H1 (cell line): ENCODE data around the gene PCDHGB3. TPM values are rescaled to one million over a fixed set of nuclear protein-coding genes. Genes with fewer than 3 reads are reported as not detected.

Experiments used
- CTCF ChIA-PET: fragments of 300-600 bp; sonication (Branson Sonifier 250); formaldehyde crosslinking; loops from one replicate; lab custom pipeline; 2021; ENCODE audit not compliant: partially characterized antibody; lab: Charles Lee
- POLR2A ChIA-PET: fragments of 300-600 bp; sonication (Branson Sonifier 250); formaldehyde crosslinking; loops from one replicate; lab custom pipeline; 2021; ENCODE audit warnings: inconsistent platforms; ENCODE audit not compliant: partially characterized antibody; lab: Charles Lee
- DNase-seq, 2 experiments: peaks; one replicate each; pipeline versions ENCODE4 v3.0.0 to v3.0.0-alpha.2; 2010 to 2022; ENCODE audit warnings: low spot score in 2 of 2, low read depth in 1 of 2, mixed read lengths in 1 of 2
- FAIRE-seq: peaks from 2 replicates; lab custom pipeline; 2011; peaks lifted over from hg19 to GRCh38; lab: Jason Lieb, UNC
- H2AFZ ChIP-seq: 2 replicates; pipeline ENCODE4 v1.8.1; 2012; ENCODE audit warnings: low read length, inconsistent platforms
- H2AK5ac ChIP-seq: 2 replicates; pipeline ENCODE4 v1.6.1; 2013; ENCODE audit warnings: low read depth, low read length
- H2BK120ac ChIP-seq: replicated peaks from 2 replicates; pipeline ENCODE3; 2013; ENCODE audit warnings: low read depth, low read length, inconsistent platforms
- H2BK12ac ChIP-seq: 2 replicates; pipeline ENCODE4 v1.6.1; 2013; ENCODE audit warnings: low read depth, low read length
- H2BK15ac ChIP-seq: 2 replicates; pipeline ENCODE4 v1.6.1; 2013; ENCODE audit warnings: low read length
- H2BK20ac ChIP-seq: 2 replicates; pipeline ENCODE4 v1.6.1; 2013; ENCODE audit warnings: low read length
- H2BK5ac ChIP-seq: 2 replicates; pipeline ENCODE4 v1.6.1; 2013; ENCODE audit warnings: low read depth, low read length
- H3K14ac ChIP-seq: 2 replicates; pipeline ENCODE4 v1.6.1; 2013; ENCODE audit warnings: inconsistent platforms; ENCODE audit not compliant: insufficient read length
- H3K18ac ChIP-seq: 2 replicates; pipeline ENCODE4 v1.6.1; 2013; ENCODE audit warnings: low read length; ENCODE audit errors: extremely low read depth
- H3K23ac ChIP-seq: 2 replicates; pipeline ENCODE4 v1.6.1; 2013; ENCODE audit warnings: inconsistent platforms; ENCODE audit not compliant: insufficient read length
- H3K23me2 ChIP-seq: 2 replicates; pipeline ENCODE4 v1.6.1; 2013; ENCODE audit warnings: low read depth, low read length
- H3K27ac ChIP-seq: 2 replicates; pipeline ENCODE4 v1.6.1; 2011; ENCODE audit warnings: low read depth, low read length, inconsistent platforms
- H3K27me3 ChIP-seq, 4 experiments: replicated peaks in 1 of 4; 1 replicate in 1 of 4; 2 replicates in 3 of 4; pipeline versions ENCODE4 v1.6.1 to v1.8.1; 2011 to 2013; ENCODE audit warnings: low read length in 3 of 4, mild to moderate bottlenecking in 3 of 4, inconsistent platforms in 2 of 4, mixed read lengths in 2 of 4, moderate library complexity in 1 of 4; ENCODE audit not compliant: control insufficient read depth in 3 of 4, insufficient read depth in 3 of 4; ENCODE audit errors: extremely low read depth in 1 of 4
- H3K36me3 ChIP-seq, 4 experiments: 2 replicates each; pipeline versions ENCODE4 v1.6.1 to v1.8.1; 2011 to 2013; ENCODE audit warnings: mild to moderate bottlenecking in 4 of 4, low read length in 3 of 4, moderate library complexity in 2 of 4, control low read depth in 1 of 4, inconsistent platforms in 1 of 4; ENCODE audit not compliant: insufficient read depth in 4 of 4, control insufficient read depth in 2 of 4
- H3K4ac ChIP-seq: replicated peaks from 2 replicates; pipeline ENCODE3; 2013; ENCODE audit warnings: low read length, low read depth, mixed read lengths, inconsistent platforms; ENCODE audit not compliant: insufficient read length
- H3K4me1 ChIP-seq, 4 experiments: replicated peaks in 1 of 4; 1 replicate in 1 of 4; 2 replicates in 3 of 4; pipeline versions ENCODE4 v1.6.1 to v1.8.1; 2011 to 2013; ENCODE audit warnings: low read length in 3 of 4, inconsistent platforms in 2 of 4, mixed read lengths in 1 of 4; ENCODE audit not compliant: insufficient read depth in 4 of 4, control insufficient read depth in 3 of 4
- H3K4me2 ChIP-seq, 2 experiments: 2 replicates each; pipeline versions ENCODE4 v1.6.1 to v1.8.1; 2011 to 2013; ENCODE audit warnings: low read depth in 2 of 2, low read length in 2 of 2, control low read depth in 1 of 2, inconsistent platforms in 1 of 2, mild to moderate bottlenecking in 1 of 2; ENCODE audit not compliant: insufficient read depth in 1 of 2
- H3K4me3 ChIP-seq, 4 experiments: fragments of 200-600, 300-600 bp in 1 of 4; sonication (generic), shearing (Covaris generic), sonication (Bioruptor Twin) in 1 of 4; 2 replicates each; pipeline versions ENCODE4 v1.5.1 to v1.8.1; 2011 to 2016; ENCODE audit warnings: low read length in 4 of 4, low read depth in 3 of 4, control low read depth in 2 of 4, inconsistent platforms in 2 of 4, mild to moderate bottlenecking in 2 of 4, mixed read lengths in 1 of 4, moderate library complexity in 1 of 4; ENCODE audit not compliant: insufficient read depth in 2 of 4; ENCODE audit errors: extremely low read depth in 1 of 4
- H3K56ac ChIP-seq: replicated peaks from 2 replicates; pipeline ENCODE3; 2013; ENCODE audit warnings: low read depth, mild to moderate bottlenecking, mixed read lengths, low read length, inconsistent platforms; ENCODE audit not compliant: insufficient read length
- H3K79me1 ChIP-seq: 2 replicates; pipeline ENCODE4 v1.6.1; 2013; ENCODE audit warnings: low read depth, low read length, control low read depth
- H3K79me2 ChIP-seq, 2 experiments: 2 replicates each; pipeline versions ENCODE4 v1.6.1 to v1.8.1; 2012 to 2013; ENCODE audit warnings: low read length in 2 of 2, mild to moderate bottlenecking in 2 of 2, inconsistent platforms in 1 of 2; ENCODE audit not compliant: insufficient read depth in 2 of 2, control insufficient read depth in 1 of 2
- H3K9ac ChIP-seq, 4 experiments: replicated peaks in 1 of 4; 1 replicate in 1 of 4; 2 replicates in 3 of 4; pipeline versions ENCODE4 v1.6.1 to v1.8.1; 2011 to 2013; ENCODE audit warnings: low read depth in 3 of 4, low read length in 3 of 4, control low read depth in 2 of 4, mild to moderate bottlenecking in 2 of 4, moderate library complexity in 2 of 4, inconsistent platforms in 1 of 4; ENCODE audit errors: extremely low read depth in 1 of 4
- H3K9me3 ChIP-seq, 2 experiments: 2 replicates each; pipeline versions ENCODE4 v1.6.1 to v1.8.1; 2012 to 2013; ENCODE audit warnings: mild to moderate bottlenecking in 2 of 2, moderate library complexity in 2 of 2, control low read depth in 1 of 2, inconsistent platforms in 1 of 2, low read depth in 1 of 2, low read length in 1 of 2, mixed read lengths in 1 of 2; ENCODE audit not compliant: insufficient read depth in 2 of 2
- H4K20me1 ChIP-seq, 2 experiments: replicated peaks in 1 of 2; 2 replicates each; pipeline versions ENCODE3 to v1.8.1; 2011 to 2013; ENCODE audit warnings: inconsistent platforms in 2 of 2, low read length in 2 of 2, mild to moderate bottlenecking in 1 of 2; ENCODE audit not compliant: insufficient read depth in 2 of 2, control insufficient read depth in 1 of 2
- H4K5ac ChIP-seq: 2 replicates; pipeline ENCODE4 v1.6.1; 2013; ENCODE audit warnings: low read length, low read depth, mixed read lengths, inconsistent platforms; ENCODE audit not compliant: insufficient read length
- H4K8ac ChIP-seq: 2 replicates; pipeline ENCODE4 v1.8.0; 2013; ENCODE audit warnings: mild to moderate bottlenecking, moderate library complexity, low read length, inconsistent platforms; ENCODE audit not compliant: insufficient read depth; ENCODE audit errors: extremely low read depth
- H4K91ac ChIP-seq: replicated peaks from 2 replicates; pipeline ENCODE3; 2013; ENCODE audit warnings: low read length, mixed read lengths, inconsistent platforms; ENCODE audit not compliant: insufficient read length
- CHD2 ChIP-seq: IDR thresholded peaks from 2 replicates; pipeline ENCODE4 v1.6.1; 2012; ENCODE audit warnings: low read length, improper control_type of control experiment
- EZH2 ChIP-seq: fragments of 200-600 bp; sonication (generic); IDR thresholded peaks from 2 replicates; pipeline ENCODE4 v1.7.1; 2012; ENCODE audit warnings: low read depth, mild to moderate bottlenecking, moderate library complexity, low read length, inconsistent platforms; ENCODE audit not compliant: severe bottlenecking
- GTF2F1 ChIP-seq: IDR thresholded peaks from 2 replicates; pipeline ENCODE4 v1.6.1; 2012; ENCODE audit warnings: low read depth, low read length, improper control_type of control experiment, borderline replicate concordance
- HDAC2 ChIP-seq, 2 experiments: fragments of 300-600 bp in 1 of 2; sonication (generic) in 1 of 2; IDR thresholded peaks; 2 replicates each; pipeline ENCODE4 v1.6.1; 2011 to 2012; ENCODE audit warnings: low read depth in 2 of 2, low read length in 2 of 2, mild to moderate bottlenecking in 2 of 2, moderate library complexity in 2 of 2, borderline replicate concordance in 1 of 2, inconsistent platforms in 1 of 2
- NANOG ChIP-seq: IDR thresholded peaks from 2 replicates; pipeline ENCODE4 v1.6.1; 2011; ENCODE audit warnings: low read length, low read depth, mild to moderate bottlenecking, inconsistent platforms; ENCODE audit not compliant: insufficient read depth, poor library complexity, severe bottlenecking
- RAD21 ChIP-seq, 2 experiments: IDR thresholded peaks in 1 of 2; conservative IDR thresholded peaks in 1 of 2; 2 replicates each; pipeline ENCODE4 v1.6.1; 2011; ENCODE audit warnings: low read depth in 2 of 2, low read length in 2 of 2, improper control_type of control experiment in 1 of 2, inconsistent platforms in 1 of 2, mild to moderate bottlenecking in 1 of 2, moderate library complexity in 1 of 2
- SIN3A ChIP-seq, 2 experiments: IDR thresholded peaks in 1 of 2; conservative IDR thresholded peaks in 1 of 2; 2 replicates each; pipeline ENCODE4 v1.6.1; 2011 to 2012; ENCODE audit warnings: low read length in 2 of 2, improper control_type of control experiment in 1 of 2, low read depth in 1 of 2, mild to moderate bottlenecking in 1 of 2
- TAF7 ChIP-seq: optimal IDR thresholded peaks from 2 replicates; pipeline ENCODE3; 2011; ENCODE audit warnings: low read depth, mild to moderate bottlenecking, inconsistent platforms, low read length, moderate library complexity, borderline replicate concordance
- WGBS, 2 experiments: shearing (Covaris generic) in 1 of 2; methylation state at CpG; one replicate each; pipeline versions ENCODE4 v1.1.6 to v1.1.7; 2013 to 2015; ENCODE audit warnings: low lambda C conversion rate in 2 of 2, mixed read lengths in 2 of 2, inconsistent platforms in 1 of 2, low coverage in 1 of 2, missing lambda C conversion rate in 1 of 2; ENCODE audit not compliant: insufficient replicate concordance in 2 of 2, insufficient coverage in 1 of 2, insufficient read length in 1 of 2; ENCODE audit errors: extremely low coverage in 1 of 2, missing lambda C conversion rate in 1 of 2; 5-methylcytosine and 5-hydroxymethylcytosine counted together
- long read RNA-seq, 2 experiments: library from RNA in 1 of 2; library from capped mRNA in 1 of 2; stranded (forward); transcript quantifications; one replicate each; pipeline ENCODE4 v2.0.0, GENCODE V29; 2021; ENCODE audit warnings: inconsistent platforms in 1 of 2
- polyA minus RNA-seq, 3 experiments: library from RNA; depleted of rRNA, polyadenylated mRNA; stranded (reverse); fragments of >200 nt; gene quantifications; 1 replicate in 2 of 3; 2 replicates in 1 of 3; pipeline ENCODE4 v1.2.3, GENCODE V29; 2011
- polyA plus RNA-seq, 7 experiments: library from polyadenylated mRNA; depleted of rRNA in 3 of 7; stranded (reverse) in 5 of 7; unstranded in 2 of 7; fragments of >200 nt in 5 of 7; fragments of 200-250 nt in 2 of 7; gene quantifications; 1 replicate in 5 of 7; 2 replicates in 1 of 7; 4 replicates in 1 of 7; pipeline versions ENCODE4 v1.2.1 to v1.2.3, GENCODE V29; 2011 to 2013; ENCODE audit warnings: missing spikeins in 2 of 7, mixed read lengths in 2 of 7
- total RNA-seq: library from RNA; stranded (reverse); fragmentation: NEBNext Ultra II Directional; extraction: Animal tissue kit (Norgen Biotek cat#: 25700); gene quantifications from 2 replicates; pipeline ENCODE4 v1.2.1, GENCODE V29; 2021

The PCDHGB3 gene
- 1.3 and 1.6 TPM in 2 replicates for total RNA-seq
- polyA plus RNA-seq (2011; rRNA removed), result 1.9 and 2.0 TPM in 2 replicates
- polyA plus RNA-seq (2011; cell fraction: cytosol; rRNA removed), result 1.2 TPM
- 13.4 TPM for polyA plus RNA-seq (2011; cell fraction: nucleus; rRNA removed)
- 0.59 to 1.0 TPM (median 0.90 TPM) in 4 replicates for polyA plus RNA-seq (2012, experiment 1 of 2)
- polyA plus RNA-seq (2012, experiment 2 of 2), result not detected
- polyA plus RNA-seq (2013, experiment 1 of 2), result 0.65 TPM
- 0.42 TPM for polyA plus RNA-seq (2013, experiment 2 of 2)
- 9.0 and 9.4 TPM in 2 replicates for polyA minus RNA-seq (2011; rRNA and poly(A)+ RNA removed)
- 3.3 TPM for polyA minus RNA-seq (2011; cell fraction: cytosol; rRNA and poly(A)+ RNA removed)
- polyA minus RNA-seq (2011; cell fraction: nucleus; rRNA and poly(A)+ RNA removed), result 24.9 TPM
- long read RNA-seq, experiment 1, result 0 reads
- long read RNA-seq, experiment 2, result 0 reads

GRCh38 chr5:141369994-141370848, at the start of gene PCDHGB3:
PCDHGB3 (plus strand) TSS chr5:141370242; CDS start chr5:141370395, 153 bp downstream.
- Histone ChIP-seq H2BK15ac (no peak within 1 kb of the TSS), H2BK12ac (no peak within 1 kb of the TSS), H3K9ac (no peak within 1 kb of the TSS), H4K20me1 (no peaks in the 10 kb centered on the region), H2BK5ac (no peak within 1 kb of the TSS), H2AFZ (no peak within 1 kb of the TSS), H3K4ac (no peak within 1 kb of the TSS), H3K23me2 (no peaks in the 10 kb centered on the region), H3K56ac (no peak within 1 kb of the TSS), H3K18ac (no peak within 1 kb of the TSS), H2AK5ac (no peak within 1 kb of the TSS), H3K23ac (no peak within 1 kb of the TSS), H4K8ac (no peak within 1 kb of the TSS), H3K36me3 (peaks cover 0 to 3% (median 0%) of the 10 kb centered on the region in 4 experiments; a peak in 2 of 8 replicates), H3K14ac (no peak within 1 kb of the TSS), H3K9me3 (peaks cover 42 to 55% of the 10 kb centered on the region in 2 experiments), H3K27me3 (no peaks in the 10 kb centered on the region), H2BK20ac (no peak within 1 kb of the TSS), H3K4me1 (no peaks in the 10 kb centered on the region), H4K91ac (no peak within 1 kb of the TSS), H2BK120ac (no peak within 1 kb of the TSS), H3K79me2 (no peaks in the 10 kb centered on the region), H3K79me1 (no peaks in the 10 kb centered on the region), H3K27ac (no peak within 1 kb of the TSS), H4K5ac (no peak within 1 kb of the TSS), H3K4me2 (no peak within 1 kb of the TSS), H3K4me3 (no peak within 1 kb of the TSS)
- WGBS, 2 experiments, result 89% methylated on average over 32 of the region's 32 CpGs; no CpG with 5 or more reads in 1 of the 2 experiments
- FAIRE-seq, result no peak
- POLR2A ChIA-PET, result interaction anchor here (1.1 to 1.6 kb wide), 2 partner anchors 17 to 276 kb away, joined by 3 to 4 read pairs; partner anchors contain the start of genes PCDHB2 and PCDHGB4
- no peak for DNase-seq
- CTCF ChIA-PET, result interaction anchor here (0.6 to 3.7 kb wide), 34 partner anchors 8 to 591 kb away, joined by 3 to 27 read pairs (median 4); partner anchors contain the start of genes PCDHB10, PCDHB14, PCDHB4 and PCDHGA10
- TF ChIP-seq NANOG, result no peak
- no peak for TF ChIP-seq CHD2
- TF ChIP-seq HDAC2 (IDR thresholded peaks at IDR 0.05; ENCODE audit: borderline replicate concordance in 1 of 2, low read depth in 2 of 2, low read length in 2 of 2), result no peak
- no peak for TF ChIP-seq TAF7
- TF ChIP-seq RAD21 (IDR thresholded peaks at IDR 0.05 in 1 of 2, conservative IDR thresholded peaks at IDR 0.05 in 1 of 2; ENCODE audit: low read depth in 2 of 2, low read length in 2 of 2), result peak; percentile 43 to 50; a peak in 3 of 4 replicates
- TF ChIP-seq EZH2, result no peak
- no peak for TF ChIP-seq SIN3A (conservative IDR thresholded peaks at IDR 0.05 in 1 of 2, IDR thresholded peaks at IDR 0.05 in 1 of 2; ENCODE audit: low read depth in 1 of 2, low read length in 2 of 2)
- no peak for TF ChIP-seq GTF2F1
